OCI-LY3 (cell line): ENCODE data around the gene RAD50.

Experiments
- CTCF ChIP-seq: fragments of 200-600, 300-600 bp; sonication (generic); IDR thresholded peaks from 2 replicates; pipeline ENCODE4 v1.5.1; 2014; ENCODE audit warnings: antibody characterized with exemption, low read length, low read depth
- EZH2phosphoT487 ChIP-seq: fragments of 200-600 bp; shearing (Covaris generic); IDR thresholded peaks from 2 replicates; pipeline ENCODE4 v1.6.1; 2018; ENCODE audit warnings: antibody characterized with exemption, mixed run types, low read depth

- no peak for TF ChIP-seq CTCF
- no peak for TF ChIP-seq EZH2phosphoT487
Observed at GRCh38 chr5:132692632-132692967, 135.8 kb downstream of the RAD50 start.
